MV-4-11 (cell line): ENCODE measurements around the gene PHACTR2.
"Not testable (repeated sequence)": the region's sequence is repeated elsewhere in the genome, so short reads cannot be mapped to it uniquely, and the experiment has no call there.

Experiments
- DNase-seq: peaks from one replicate; lab custom pipeline; 2025; lab: John Stamatoyannopoulos, UW

PHACTR2 gene

DNA sequence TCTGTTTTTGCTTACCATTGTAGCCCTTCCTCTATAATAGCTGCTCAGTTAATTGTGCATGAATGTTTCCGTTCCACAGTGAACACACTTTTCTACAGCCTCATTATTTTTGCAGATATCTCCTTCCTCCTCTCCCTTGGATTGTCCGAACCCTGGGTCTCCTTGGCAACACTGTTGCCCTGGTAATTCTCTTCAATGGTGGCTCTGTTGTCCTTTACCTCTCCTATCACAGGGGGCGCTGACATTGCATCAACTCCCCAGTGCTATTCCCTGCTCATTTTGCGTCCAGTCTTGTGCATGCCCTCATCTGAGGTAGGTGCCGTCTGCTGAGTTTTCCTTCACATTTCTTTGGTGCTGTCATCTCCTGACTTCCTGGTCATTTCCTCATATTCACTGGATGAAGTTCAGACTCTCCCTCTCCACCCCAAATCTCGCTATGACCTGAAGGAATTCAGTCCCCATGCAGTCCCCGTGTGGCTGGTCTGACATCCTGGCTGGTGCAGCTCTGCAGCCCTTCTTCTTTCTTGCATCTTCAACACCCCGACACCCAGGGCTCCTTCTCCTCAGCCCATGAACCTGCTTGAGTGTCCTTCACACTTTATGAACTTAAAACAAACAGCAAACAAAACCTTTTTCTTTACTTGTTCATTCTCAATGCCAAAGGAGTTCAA lies 21.1 kb downstream of the PHACTR2 start:
- DNase-seq = no peak

DNA sequence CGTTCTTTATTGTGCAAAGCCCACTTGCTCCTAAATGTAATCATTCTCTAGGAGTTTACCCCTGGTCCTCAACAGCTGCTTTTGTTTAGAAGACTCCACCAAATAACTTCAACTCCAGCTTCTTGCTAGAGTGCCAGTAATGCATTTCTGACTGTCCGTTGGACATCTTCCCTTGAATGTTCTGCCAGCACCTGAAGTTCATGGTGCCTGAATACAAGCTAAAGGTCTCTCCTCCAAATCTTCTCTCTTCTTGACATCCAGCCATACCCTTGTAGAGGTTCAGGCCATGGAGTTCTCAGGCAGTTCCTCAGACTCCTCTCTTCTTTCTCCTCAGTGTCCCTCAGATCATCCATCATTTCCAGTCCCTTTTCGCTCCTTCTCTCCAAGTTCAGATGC lies 21.7 kb downstream of the PHACTR2 start:
- no peak for DNase-seq

- DNase-seq = no peak
Measured at GRCh38 chr6:143700684-143701348, 23.1 kb downstream of the PHACTR2 start.

GRCh38 chr6:143701349-143702234 lies 23.8 kb downstream of the PHACTR2 start:
- DNase-seq = no peak

- no peak for DNase-seq
Measured at GRCh38 chr6:143705569-143705968, 27.8 kb downstream of the PHACTR2 start.

DNA sequence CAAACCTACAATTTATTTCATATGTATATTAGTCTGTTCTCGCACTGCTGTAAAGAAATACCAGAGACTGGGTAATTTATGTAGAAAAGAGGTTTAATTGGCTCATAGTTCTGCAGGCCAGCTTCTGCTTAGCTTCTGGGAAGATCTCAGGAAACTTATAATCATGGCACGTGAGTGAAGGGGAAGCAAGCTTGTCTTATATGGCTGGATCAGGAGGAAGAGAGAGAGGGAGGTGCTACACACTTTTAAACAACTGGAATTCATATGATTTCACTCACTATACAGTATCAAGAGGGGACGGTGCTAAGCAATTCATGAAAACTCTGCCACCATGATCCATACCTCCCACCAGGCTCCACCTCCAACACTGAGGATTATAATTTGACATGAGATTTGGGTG lies 29.9 kb downstream of the PHACTR2 start:
- DNase-seq = peak; percentile 40

- DNase-seq = peak; percentile 89
Measured at GRCh38 chr6:143708889-143709288, 31.1 kb downstream of the PHACTR2 start.

DNA sequence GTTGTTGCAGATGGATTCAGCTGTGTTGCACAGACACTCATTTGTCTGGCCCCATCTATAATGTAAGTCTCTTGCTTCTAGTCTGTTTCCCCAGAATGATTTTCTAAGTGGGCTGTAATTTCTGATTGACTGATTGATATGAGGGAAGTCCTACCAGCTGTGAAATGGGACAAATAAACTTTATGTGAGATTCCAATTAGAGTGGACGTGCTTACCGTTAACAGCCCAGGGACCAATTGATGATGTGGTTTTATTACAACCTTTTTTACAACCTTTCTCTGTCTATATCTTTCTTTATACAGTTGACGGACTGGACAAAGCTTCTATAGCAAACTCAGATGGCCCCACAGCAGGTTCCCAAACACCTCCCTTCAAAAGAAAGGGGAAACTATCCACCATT lies 33.9 kb downstream of the PHACTR2 start:
- no peak for DNase-seq

- DNase-seq = no peak
Measured at GRCh38 chr6:143718472-143718871, 40.7 kb downstream of the PHACTR2 start.

DNA sequence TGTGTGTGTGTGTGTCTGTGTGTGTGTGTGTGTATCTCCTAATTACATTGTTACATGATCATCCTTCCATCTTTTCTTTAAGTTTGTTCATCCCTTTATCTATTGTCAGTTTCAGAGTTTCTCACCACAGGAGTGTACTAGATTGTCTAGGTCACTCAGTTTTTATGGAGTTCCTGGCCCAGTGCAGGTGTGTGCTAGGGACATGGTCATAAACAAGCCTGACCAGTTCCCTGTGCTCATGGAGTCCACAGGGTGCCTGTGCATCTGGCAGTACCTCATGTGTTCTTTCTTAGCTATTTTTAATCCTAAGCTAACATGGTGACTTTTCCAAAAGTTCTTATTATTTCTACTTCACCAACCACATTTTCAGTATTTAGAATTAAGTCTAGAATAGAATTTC lies 43.9 kb downstream of the PHACTR2 start:
- DNase-seq = no peak

- DNase-seq = no peak
Measured at GRCh38 chr6:143724876-143725275, 47.1 kb downstream of the PHACTR2 start.

GRCh38 chr6:143726015-143726647 lies 48.4 kb downstream of the PHACTR2 start:
- DNase-seq = peak; percentile 81

- DNase-seq = no peak
Measured at GRCh38 chr6:143727035-143727434, 49.3 kb downstream of the PHACTR2 start.

- DNase-seq = peak; percentile 40
Measured at GRCh38 chr6:143731789-143732188, 54.0 kb downstream of the PHACTR2 start.

DNA sequence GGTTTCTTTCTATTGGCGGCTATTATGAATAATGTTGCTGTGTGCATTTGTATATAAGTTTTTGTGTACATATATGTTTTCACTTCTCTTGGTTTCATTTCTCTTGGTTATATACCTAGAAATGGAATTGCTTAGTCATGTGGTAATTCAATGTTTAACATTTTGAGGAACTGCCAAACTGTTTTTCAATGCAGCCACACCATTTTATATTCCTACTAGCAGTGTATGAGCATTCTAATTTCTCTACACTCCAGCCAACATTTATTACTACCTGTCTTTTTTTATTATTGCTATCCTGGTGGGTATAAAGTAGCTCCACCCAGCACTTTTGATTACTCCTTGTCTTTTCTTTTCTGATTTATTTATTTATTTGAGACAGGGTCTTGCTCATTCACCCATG lies 54.8 kb downstream of the PHACTR2 start:
- peak; percentile 85 for DNase-seq

DNA sequence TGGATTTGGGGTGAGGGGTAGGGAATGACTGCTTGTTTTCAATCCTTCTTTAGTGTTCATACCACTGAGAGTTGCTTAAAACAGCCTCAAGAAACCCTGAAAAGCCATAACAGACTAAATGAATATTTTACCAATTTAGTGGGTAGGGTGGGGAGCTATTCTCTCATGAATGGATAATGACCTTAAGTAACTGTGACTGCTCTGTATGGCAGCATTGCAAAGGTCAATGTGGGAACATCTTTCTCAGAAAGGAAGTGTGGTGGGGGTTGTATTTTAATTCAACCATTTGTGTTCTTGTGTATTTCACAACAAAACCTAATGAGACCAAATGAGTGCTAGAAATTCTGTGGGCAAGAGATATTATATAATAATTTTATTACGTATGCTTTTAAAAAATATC lies 55.7 kb downstream of the PHACTR2 start:
- DNase-seq = peak; percentile 69

DNA sequence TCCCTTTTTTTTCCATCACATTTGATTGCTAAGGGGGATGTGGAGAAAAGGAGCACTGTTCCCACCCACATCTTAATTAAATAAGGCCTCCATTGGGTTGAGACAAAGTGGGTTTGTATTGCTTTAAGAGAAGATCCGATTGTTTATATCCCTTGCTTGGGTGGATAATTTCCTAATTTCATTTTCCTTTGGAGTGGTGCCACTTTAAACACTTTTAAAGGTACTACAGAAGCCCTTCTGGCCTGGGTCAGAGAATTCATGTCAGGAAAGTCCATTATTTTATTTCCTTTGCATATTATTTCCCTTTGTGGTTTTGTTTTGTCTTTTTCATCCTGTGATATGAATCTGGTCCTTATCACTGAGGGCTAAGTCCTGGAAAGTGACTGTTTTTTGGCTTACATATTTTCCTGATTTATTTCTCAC lies 56.9 kb downstream of the PHACTR2 start:
- no peak for DNase-seq

- not testable (repeated sequence) for DNase-seq
Measured at GRCh38 chr6:143738072-143738690, 60.4 kb downstream of the PHACTR2 start.

DNA sequence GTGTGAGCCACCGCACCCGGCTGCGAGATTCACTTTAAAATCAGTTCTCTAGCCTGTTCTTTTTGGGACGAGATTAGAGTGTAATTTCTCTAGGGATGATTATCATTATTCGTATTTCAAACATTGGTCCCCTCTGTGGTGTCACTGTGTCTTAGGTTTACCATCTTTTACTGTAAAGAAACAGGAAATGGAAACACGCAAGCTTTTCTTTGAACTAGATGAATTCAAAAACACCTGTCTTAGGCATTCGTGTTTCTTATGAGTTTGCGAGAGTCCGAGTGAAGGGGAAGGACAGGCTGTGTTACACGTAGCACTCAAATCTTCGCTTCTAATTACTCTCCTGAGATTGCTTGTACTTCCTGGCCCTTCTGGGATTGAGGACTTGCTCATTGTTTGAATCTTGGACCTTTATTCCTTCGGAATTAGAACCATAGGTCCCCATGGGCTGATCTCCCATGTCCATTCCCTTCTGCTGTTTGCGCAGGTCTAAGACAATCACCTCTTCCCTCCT lies 61.6 kb downstream of the PHACTR2 start:
- no peak for DNase-seq

- no peak for DNase-seq
Measured at GRCh38 chr6:143740213-143740612, 62.4 kb downstream of the PHACTR2 start.

DNA sequence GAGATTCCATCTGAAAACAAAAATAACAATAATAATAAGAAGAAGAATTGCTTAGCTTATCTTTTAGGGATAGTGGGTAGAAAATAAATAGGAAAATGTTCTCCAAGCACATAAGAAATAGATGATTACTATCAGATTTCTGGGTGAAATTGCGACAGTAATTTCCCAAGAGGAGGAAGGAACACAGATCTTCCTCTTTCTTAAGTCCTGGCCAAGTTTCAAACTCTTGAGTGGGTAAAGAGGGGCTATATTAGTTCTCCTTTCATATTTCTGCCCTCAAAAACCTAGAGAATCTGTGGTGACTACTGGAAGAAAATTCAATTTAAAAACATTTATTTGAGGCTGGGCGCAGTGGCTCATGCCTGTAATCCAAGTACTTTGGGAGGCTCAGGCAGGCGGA lies 63.7 kb downstream of the PHACTR2 start:
- DNase-seq = peak; percentile 96
